ENCODE measurements around the gene KIF16B. TPM values are rescaled to one million over a fixed set of nuclear protein-coding genes. Genes with fewer than 3 reads are reported as not detected.

Gene KIF16B
- total and polyA plus RNA-seq, 10 of the 15 experiments (the other 5 are each of a cell fraction or from before 2014, with no cell fraction given), result 0.21 to 5.2 (median 3.0) TPM

- TF ChIP-seq RB1 (IDR thresholded peaks at IDR 0.05; ENCODE audit: borderline replicate concordance) (no peak), ZNF24 (IDR thresholded peaks at IDR 0.05) (no peak), CHD2 (IDR thresholded peaks at IDR 0.05; ENCODE audit: borderline replicate concordance, low read depth, low read length) (no peak), ZNF207 (IDR thresholded peaks at IDR 0.05; ENCODE audit: borderline replicate concordance) (no peak), MTA3 (IDR thresholded peaks at IDR 0.05; ENCODE audit: borderline replicate concordance, low read length) (no peak), SREBF2 (IDR thresholded peaks at IDR 0.05; ENCODE audit: low read length) (no peak)
- TF ChIP-seq, protein P1, sequence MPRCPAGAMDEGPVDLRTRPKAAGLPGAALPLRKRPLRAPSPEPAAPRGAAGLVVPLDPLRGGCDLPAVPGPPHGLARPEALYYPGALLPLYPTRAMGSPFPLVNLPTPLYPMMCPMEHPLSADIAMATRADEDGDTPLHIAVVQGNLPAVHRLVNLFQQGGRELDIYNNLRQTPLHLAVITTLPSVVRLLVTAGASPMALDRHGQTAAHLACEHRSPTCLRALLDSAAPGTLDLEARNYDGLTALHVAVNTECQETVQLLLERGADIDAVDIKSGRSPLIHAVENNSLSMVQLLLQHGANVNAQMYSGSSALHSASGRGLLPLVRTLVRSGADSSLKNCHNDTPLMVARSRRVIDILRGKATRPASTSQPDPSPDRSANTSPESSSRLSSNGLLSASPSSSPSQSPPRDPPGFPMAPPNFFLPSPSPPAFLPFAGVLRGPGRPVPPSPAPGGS (IDR thresholded peaks at IDR 0.05; ENCODE audit: borderline replicate concordance, insufficient read depth, low read depth, low read length, poor library complexity, severe bottlenecking), result no peak
Observed at GRCh38 chr20:16273812-16274555, 299.3 kb downstream of the KIF16B start (continued).

- RAD21 ChIA-PET (ENCODE audit: unreplicated experiment), result no interaction called here
- Histone ChIP-seq H3K9me3 (replicated peaks; ENCODE audit: control insufficient read depth, insufficient read depth, low read length) (no peaks in the 10 kb centered on the region), H3K79me2 (ENCODE audit: control insufficient read depth, insufficient read depth, low read length) (no peaks in the 10 kb centered on the region), H3K9ac (ENCODE audit: control insufficient read depth, insufficient read depth, low read length) (no peak overlapping the region), H4K20me1 (ENCODE audit: control insufficient read depth, insufficient read depth) (no peaks in the 10 kb centered on the region), H3K36me3 (ENCODE audit: control insufficient read depth in 2 of 2, insufficient read depth in 2 of 2, low read length in 1 of 2) (no peaks in the 10 kb centered on the region), H3K27me3 (replicated peaks in 1 of 2; ENCODE audit: control insufficient read depth in 2 of 2, insufficient read depth in 2 of 2, low read length in 1 of 2) (no peaks in the 10 kb centered on the region), H3K4me1 (ENCODE audit: control insufficient read depth, insufficient read depth, low read length) (no peaks in the 10 kb centered on the region), H2AFZ (ENCODE audit: control insufficient read depth, low read depth, low read length) (no peak overlapping the region), H3K27ac (ENCODE audit: control insufficient read depth, insufficient read depth) (no peak overlapping the region), H3K4me2 (ENCODE audit: control insufficient read depth, insufficient read depth) (no peak overlapping the region), H3K4me3 (no peak overlapping the region)
- DNase-seq (ENCODE audit: low read depth, low spot score), result no peak
- CTCF ChIA-PET, result no interaction called here
- WGBS (ENCODE audit: insufficient coverage, insufficient replicate concordance, low lambda C conversion rate, missing lambda C conversion rate), result 71% methylated on average over 20 of the region's 20 CpGs
- POLR2A ChIA-PET, result no interaction called here
- ATAC-seq, result no peak
- intact Hi-C loops (cut with micrococcal nuclease; ENCODE audit: unreplicated experiment), result loop anchor here (10.0 kb wide), 1 partner anchor 492 kb away; no protein-coding TSS in a partner anchor
- in situ Hi-C loops (cut with MboI), result no loop called here
- no peak for FAIRE-seq
- SMC1A ChIA-PET (ENCODE audit: uncharacterized antibody, unreplicated experiment), result no interaction called here
- no TSS peak for BruUV-seq (replicated peaks)
- no peak for TF ChIP-seq RUNX3 (IDR thresholded peaks at IDR 0.05; ENCODE audit: low read length)
- no peak for TF ChIP-seq POLR2AphosphoS2 (IDR thresholded peaks at IDR 0.05; ENCODE audit: low read depth, low read length)
- no peak for TF ChIP-seq ETV6 (conservative IDR thresholded peaks at IDR 0.05 in 1 of 2, IDR thresholded peaks at IDR 0.05 in 1 of 2; ENCODE audit: borderline replicate concordance in 1 of 2, low read depth in 1 of 2)
- TF ChIP-seq BHLHE40 (IDR thresholded peaks at IDR 0.05; ENCODE audit: borderline replicate concordance in 1 of 2, low read depth in 2 of 2, low read length in 1 of 2), result no peak
- TF ChIP-seq E2F4 (IDR thresholded peaks at IDR 0.05; ENCODE audit: low read depth, low read length), result no peak
- TF ChIP-seq MEF2B (IDR thresholded peaks at IDR 0.05; ENCODE audit: partially characterized antibody, poor library complexity, severe bottlenecking), result no peak
- TF ChIP-seq, protein P2, sequence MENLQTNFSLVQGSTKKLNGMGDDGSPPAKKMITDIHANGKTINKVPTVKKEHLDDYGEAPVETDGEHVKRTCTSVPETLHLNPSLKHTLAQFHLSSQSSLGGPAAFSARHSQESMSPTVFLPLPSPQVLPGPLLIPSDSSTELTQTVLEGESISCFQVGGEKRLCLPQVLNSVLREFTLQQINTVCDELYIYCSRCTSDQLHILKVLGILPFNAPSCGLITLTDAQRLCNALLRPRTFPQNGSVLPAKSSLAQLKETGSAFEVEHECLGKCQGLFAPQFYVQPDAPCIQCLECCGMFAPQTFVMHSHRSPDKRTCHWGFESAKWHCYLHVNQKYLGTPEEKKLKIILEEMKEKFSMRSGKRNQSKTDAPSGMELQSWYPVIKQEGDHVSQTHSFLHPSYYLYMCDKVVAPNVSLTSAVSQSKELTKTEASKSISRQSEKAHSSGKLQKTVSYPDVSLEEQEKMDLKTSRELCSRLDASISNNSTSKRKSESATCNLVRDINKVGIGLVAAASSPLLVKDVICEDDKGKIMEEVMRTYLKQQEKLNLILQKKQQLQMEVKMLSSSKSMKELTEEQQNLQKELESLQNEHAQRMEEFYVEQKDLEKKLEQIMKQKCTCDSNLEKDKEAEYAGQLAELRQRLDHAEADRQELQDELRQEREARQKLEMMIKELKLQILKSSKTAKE (IDR thresholded peaks at IDR 0.05; ENCODE audit: low read depth, poor library complexity, severe bottlenecking), result no peak
- TF ChIP-seq ZNF207 (IDR thresholded peaks at IDR 0.05; ENCODE audit: borderline replicate concordance), result no peak
- no peak for TF ChIP-seq EGR1 (IDR thresholded peaks at IDR 0.05; ENCODE audit: borderline replicate concordance in 1 of 2, low read depth in 2 of 2, low read length in 2 of 2)
Observed at GRCh38 chr20:16272780-16273360, 300.4 kb downstream of the KIF16B start.

All from GM12878 (cell line).